GM12891 (cell line): Measurements from ENCODE around the gene SHMT1.

Source experiments
- POLR2A ChIP-seq: IDR thresholded peaks from 2 replicates; pipeline ENCODE4 v1.6.1; 2011; ENCODE audit warnings: low read depth, low read length, control low read depth
- POLR2AphosphoS5 ChIP-seq: IDR thresholded peaks from 2 replicates; pipeline ENCODE4 v1.6.1; 2011; ENCODE audit warnings: low read depth, low read length, control low read depth

GRCh38 chr17:18291718-18292540 lies 71.4 kb downstream of the SHMT1 start:
- TF ChIP-seq POLR2A (no peak), POLR2AphosphoS5 (no peak)
